ENCODE measurements around the gene ACOX3.

Gene ACOX3

GRCh38 chr4:8370835-8371595, 69.5 kb downstream of the ACOX3 start:
- H3K36me3 Mint-ChIP-seq, result peaks cover 4% of the 10 kb centered on the region
- H3K9me3 Mint-ChIP-seq, result no peaks in the 10 kb centered on the region
- H3K4me1 Mint-ChIP-seq, result no peaks in the 10 kb centered on the region
- H3K27me3 Mint-ChIP-seq, result no peaks in the 10 kb centered on the region
- H3K27ac Mint-ChIP-seq, result no peak overlapping the region
- H3K4me3 Mint-ChIP-seq, result no peak overlapping the region

- H3K27me3 Mint-ChIP-seq, result no peaks in the 10 kb centered on the region
- H3K27ac Mint-ChIP-seq, result no peak overlapping the region
- peaks cover 5% of the 10 kb centered on the region for H3K36me3 Mint-ChIP-seq
- no peak overlapping the region for H3K4me3 Mint-ChIP-seq
- no peaks in the 10 kb centered on the region for H3K9me3 Mint-ChIP-seq
- no peaks in the 10 kb centered on the region for H3K4me1 Mint-ChIP-seq
These were observed 70.3 kb downstream of the ACOX3 start for GRCh38 chr4:8370106-8370787.

- Mint-ChIP-seq H3K27ac (no peak overlapping the region), H3K9me3 (no peaks in the 10 kb centered on the region), H3K4me1 (no peaks in the 10 kb centered on the region), H3K4me3 (no peak overlapping the region), H3K36me3 (peaks cover 5% of the 10 kb centered on the region), H3K27me3 (no peaks in the 10 kb centered on the region)
These were observed 71.0 kb downstream of the ACOX3 start for GRCh38 chr4:8369426-8370105.

GRCh38 chr4:8368998-8369397, 71.5 kb downstream of the ACOX3 start:
- no peaks in the 10 kb centered on the region for H3K9me3 Mint-ChIP-seq
- no peak overlapping the region for H3K4me3 Mint-ChIP-seq
- no peak overlapping the region for H3K27ac Mint-ChIP-seq
- peaks cover 5% of the 10 kb centered on the region for H3K36me3 Mint-ChIP-seq
- no peaks in the 10 kb centered on the region for H3K27me3 Mint-ChIP-seq
- no peaks in the 10 kb centered on the region for H3K4me1 Mint-ChIP-seq

- H3K4me1 Mint-ChIP-seq, result no peaks in the 10 kb centered on the region
- no peak overlapping the region for H3K4me3 Mint-ChIP-seq
- H3K36me3 Mint-ChIP-seq, result peaks cover 7% of the 10 kb centered on the region
- no peaks in the 10 kb centered on the region for H3K27me3 Mint-ChIP-seq
- H3K9me3 Mint-ChIP-seq, result no peaks in the 10 kb centered on the region
- no peak overlapping the region for H3K27ac Mint-ChIP-seq
These were observed 72.5 kb downstream of the ACOX3 start for GRCh38 chr4:8368061-8368481.

GRCh38 chr4:8366601-8367000, 73.9 kb downstream of the ACOX3 start:
- H3K27me3 Mint-ChIP-seq, result no peaks in the 10 kb centered on the region
- H3K9me3 Mint-ChIP-seq, result no peaks in the 10 kb centered on the region
- H3K27ac Mint-ChIP-seq, result no peak overlapping the region
- no peak overlapping the region for H3K4me3 Mint-ChIP-seq
- no peaks in the 10 kb centered on the region for H3K4me1 Mint-ChIP-seq
- H3K36me3 Mint-ChIP-seq, result peaks cover 7% of the 10 kb centered on the region

- Mint-ChIP-seq H3K27me3 (no peaks in the 10 kb centered on the region), H3K4me1 (no peaks in the 10 kb centered on the region), H3K36me3 (peaks cover 7% of the 10 kb centered on the region), H3K27ac (no peak overlapping the region), H3K4me3 (no peak overlapping the region), H3K9me3 (no peaks in the 10 kb centered on the region)
These were observed 74.6 kb downstream of the ACOX3 start for GRCh38 chr4:8365951-8366350.

GRCh38 chr4:8365353-8365752, 75.2 kb downstream of the ACOX3 start:
- Mint-ChIP-seq H3K4me1 (no peaks in the 10 kb centered on the region), H3K27ac (no peak overlapping the region), H3K27me3 (no peaks in the 10 kb centered on the region), H3K9me3 (no peaks in the 10 kb centered on the region), H3K36me3 (peaks cover 7% of the 10 kb centered on the region), H3K4me3 (no peak overlapping the region)

- Mint-ChIP-seq H3K4me1 (no peaks in the 10 kb centered on the region), H3K9me3 (no peaks in the 10 kb centered on the region), H3K4me3 (no peak overlapping the region), H3K27me3 (no peaks in the 10 kb centered on the region), H3K36me3 (peaks cover 7% of the 10 kb centered on the region), H3K27ac (no peak overlapping the region)
These were observed 75.6 kb downstream of the ACOX3 start for GRCh38 chr4:8364848-8365350.

- no peaks in the 10 kb centered on the region for H3K9me3 Mint-ChIP-seq
- H3K27me3 Mint-ChIP-seq, result no peaks in the 10 kb centered on the region
- H3K27ac Mint-ChIP-seq, result no peak overlapping the region
- peaks cover 7% of the 10 kb centered on the region for H3K36me3 Mint-ChIP-seq
- H3K4me3 Mint-ChIP-seq, result no peak overlapping the region
- no peaks in the 10 kb centered on the region for H3K4me1 Mint-ChIP-seq
These were observed 76.4 kb downstream of the ACOX3 start for GRCh38 chr4:8364141-8364540.

GRCh38 chr4:8362483-8362882, 78.0 kb downstream of the ACOX3 start:
- Mint-ChIP-seq H3K27me3 (no peaks in the 10 kb centered on the region), H3K4me3 (no peak overlapping the region)

GRCh38 chr4:8359193-8359592, 81.3 kb downstream of the ACOX3 start:
- Mint-ChIP-seq H3K27ac (no peak overlapping the region), H3K4me1 (no peaks in the 10 kb centered on the region), H3K9me3 (no peaks in the 10 kb centered on the region), H3K27me3 (no peaks in the 10 kb centered on the region), H3K4me3 (no peak overlapping the region), H3K36me3 (peaks cover 2% of the 10 kb centered on the region)

More at GRCh38 chr4:8362483-8362882, 78.0 kb downstream of the ACOX3 start:
- H3K9me3 Mint-ChIP-seq, result no peaks in the 10 kb centered on the region
- H3K4me1 Mint-ChIP-seq, result no peaks in the 10 kb centered on the region
- H3K36me3 Mint-ChIP-seq, result peaks cover 7% of the 10 kb centered on the region
- H3K27ac Mint-ChIP-seq, result no peak overlapping the region

GRCh38 chr4:8356856-8357255, 83.7 kb downstream of the ACOX3 start:
- Mint-ChIP-seq H3K4me3 (no peak overlapping the region), H3K36me3 (no peaks in the 10 kb centered on the region), H3K27ac (no peak overlapping the region), H3K4me1 (no peaks in the 10 kb centered on the region), H3K9me3 (no peaks in the 10 kb centered on the region), H3K27me3 (no peaks in the 10 kb centered on the region)

- H3K27ac Mint-ChIP-seq, result no peak overlapping the region
- H3K9me3 Mint-ChIP-seq, result no peaks in the 10 kb centered on the region
- H3K36me3 Mint-ChIP-seq, result no peaks in the 10 kb centered on the region
- H3K27me3 Mint-ChIP-seq, result no peaks in the 10 kb centered on the region
- no peak overlapping the region for H3K4me3 Mint-ChIP-seq
- no peaks in the 10 kb centered on the region for H3K4me1 Mint-ChIP-seq
These were observed 84.5 kb downstream of the ACOX3 start for GRCh38 chr4:8355864-8356565.

GRCh38 chr4:8355306-8355705, 85.2 kb downstream of the ACOX3 start:
- H3K4me1 Mint-ChIP-seq, result no peaks in the 10 kb centered on the region
- no peak overlapping the region for H3K4me3 Mint-ChIP-seq
- H3K27ac Mint-ChIP-seq, result no peak overlapping the region
- peaks cover 2% of the 10 kb centered on the region for H3K27me3 Mint-ChIP-seq
- H3K36me3 Mint-ChIP-seq, result no peaks in the 10 kb centered on the region
- no peaks in the 10 kb centered on the region for H3K9me3 Mint-ChIP-seq

All from activated naive CD4-positive, alpha-beta T cell treated with anti-CD3 and anti-CD28 coated beads, Interleukin-2, amount 50 U/mL, for 24 hours (primary cell).